Measurements from ENCODE around the gene C1GALT1. TPM values are rescaled to one million over a fixed set of nuclear protein-coding genes. Genes with fewer than 3 reads are reported as not detected.

The C1GALT1 gene
- total and polyA plus RNA-seq, 7 donors: 3.9 to 23.3 (median 13.1) TPM

DNA sequence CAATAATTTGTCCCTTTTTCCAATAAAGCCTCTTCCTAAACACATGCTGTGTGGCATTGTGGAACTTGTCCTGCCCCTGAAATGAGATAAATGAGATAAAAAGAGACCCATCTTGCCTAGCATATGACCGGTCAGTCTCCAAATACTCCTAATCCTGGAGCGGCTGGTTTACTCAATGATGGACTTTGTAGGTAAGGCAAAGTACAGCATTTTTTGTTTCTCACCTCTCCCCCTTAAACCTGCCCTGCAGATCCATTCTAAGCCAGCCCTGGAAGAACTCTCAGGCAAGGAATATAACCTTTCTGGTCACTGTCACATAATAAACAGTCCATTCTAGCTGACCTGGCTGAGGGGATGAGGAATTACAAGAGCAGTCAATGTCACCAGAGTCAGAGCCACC, 110.7 kb downstream of the C1GALT1 start:
- Histone ChIP-seq H3K4me3 (no peak overlapping the region), H3K27me3 (ENCODE audit: insufficient read depth in 3 of 3, low read length in 2 of 3) (no peaks in the 10 kb centered on the region), H3K27ac (no peak overlapping the region), H3K36me3 (ENCODE audit: insufficient read depth in 1 of 2, low read depth in 1 of 2) (no peaks in the 10 kb centered on the region), H3K9me3 (no peaks in the 10 kb centered on the region), H3K4me1 (no peaks in the 10 kb centered on the region)
- TF ChIP-seq, protein P1, sequence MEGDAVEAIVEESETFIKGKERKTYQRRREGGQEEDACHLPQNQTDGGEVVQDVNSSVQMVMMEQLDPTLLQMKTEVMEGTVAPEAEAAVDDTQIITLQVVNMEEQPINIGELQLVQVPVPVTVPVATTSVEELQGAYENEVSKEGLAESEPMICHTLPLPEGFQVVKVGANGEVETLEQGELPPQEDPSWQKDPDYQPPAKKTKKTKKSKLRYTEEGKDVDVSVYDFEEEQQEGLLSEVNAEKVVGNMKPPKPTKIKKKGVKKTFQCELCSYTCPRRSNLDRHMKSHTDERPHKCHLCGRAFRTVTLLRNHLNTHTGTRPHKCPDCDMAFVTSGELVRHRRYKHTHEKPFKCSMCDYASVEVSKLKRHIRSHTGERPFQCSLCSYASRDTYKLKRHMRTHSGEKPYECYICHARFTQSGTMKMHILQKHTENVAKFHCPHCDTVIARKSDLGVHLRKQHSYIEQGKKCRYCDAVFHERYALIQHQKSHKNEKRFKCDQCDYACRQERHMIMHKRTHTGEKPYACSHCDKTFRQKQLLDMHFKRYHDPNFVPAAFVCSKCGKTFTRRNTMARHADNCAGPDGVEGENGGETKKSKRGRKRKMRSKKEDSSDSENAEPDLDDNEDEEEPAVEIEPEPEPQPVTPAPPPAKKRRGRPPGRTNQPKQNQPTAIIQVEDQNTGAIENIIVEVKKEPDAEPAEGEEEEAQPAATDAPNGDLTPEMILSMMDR (IDR thresholded peaks at IDR 0.05): no peak
- intact Hi-C loops (cut with DNase I): no loop called here
- ATAC-seq (no peak), DNase-seq (no peak)
- 90 to 100% (median 97%) methylated on average over 2 of the region's 2 CpGs for whole genome bisulfite sequencing, 3 donors

DNA sequence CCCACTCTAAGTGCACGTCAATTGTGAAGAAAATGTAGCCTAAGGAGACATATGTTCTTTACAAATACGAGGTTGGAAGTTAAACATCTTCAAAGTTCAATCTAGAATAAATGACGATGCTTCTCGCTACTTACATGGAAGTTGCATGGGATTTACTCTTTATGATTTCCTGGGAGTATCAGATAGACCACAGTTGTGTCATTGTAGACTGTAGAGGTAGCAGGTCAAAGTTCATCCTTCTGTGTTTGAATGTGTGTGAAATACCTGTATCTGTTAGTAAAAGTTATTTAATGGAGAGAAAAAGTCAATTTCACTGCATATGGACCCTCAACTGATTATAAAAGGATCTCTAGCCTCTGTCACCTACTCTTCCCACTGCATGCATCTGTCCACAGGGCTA, 112.6 kb downstream of the C1GALT1 start:
- Histone ChIP-seq H3K4me3 (no peak overlapping the region), H3K27me3 (ENCODE audit: insufficient read depth in 3 of 3, low read length in 2 of 3) (no peaks in the 10 kb centered on the region), H3K9me3 (no peaks in the 10 kb centered on the region), H3K36me3 (ENCODE audit: insufficient read depth in 1 of 2, low read depth in 1 of 2) (no peaks in the 10 kb centered on the region), H3K4me1 (no peaks in the 10 kb centered on the region), H3K27ac (no peak overlapping the region)
- WGBS, 3 donors: 76 to 79% (median 76%) methylated on average over 4 of the region's 4 CpGs
- TF ChIP-seq, protein P1 (IDR thresholded peaks at IDR 0.05): no peak
- no peak for ATAC-seq
- no peak for DNase-seq
- intact Hi-C loops (cut with DNase I): no loop called here
